NCI-H2227 treated with DMSO at 0.1 percent for 48 hours (cell line): Measurements from ENCODE around the gene SHROOM1.

Experiments
- DNase-seq: peaks from one replicate; lab custom pipeline; 2025; lab: John Stamatoyannopoulos, UW

Gene SHROOM1

DNA sequence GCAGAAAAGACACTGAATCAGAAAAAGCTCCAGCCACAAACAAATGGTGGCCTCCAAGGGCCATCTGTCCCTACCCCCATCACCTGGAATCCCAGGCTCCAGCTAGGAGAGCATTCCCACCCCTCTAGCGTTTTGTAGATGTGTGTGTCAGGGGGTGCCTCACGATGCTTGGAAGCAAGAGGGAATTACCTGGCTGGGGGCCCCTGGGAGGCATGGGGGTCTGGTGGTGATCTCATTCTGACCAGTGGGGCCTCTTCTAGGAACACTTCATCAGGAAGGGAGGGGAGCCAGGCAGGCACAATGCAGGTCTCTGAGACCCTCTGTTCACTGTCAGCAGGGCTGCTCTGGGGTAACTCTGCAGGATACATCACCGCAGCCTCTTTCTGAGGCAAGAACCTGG is 6.0 kb downstream of the SHROOM1 start:
- no peak for DNase-seq

- DNase-seq: no peak
Observed at GRCh38 chr5:132823481-132824050, 6.9 kb downstream of the SHROOM1 start.

- no peak for DNase-seq
Observed at GRCh38 chr5:132822650-132823480, 7.6 kb downstream of the SHROOM1 start.

DNA sequence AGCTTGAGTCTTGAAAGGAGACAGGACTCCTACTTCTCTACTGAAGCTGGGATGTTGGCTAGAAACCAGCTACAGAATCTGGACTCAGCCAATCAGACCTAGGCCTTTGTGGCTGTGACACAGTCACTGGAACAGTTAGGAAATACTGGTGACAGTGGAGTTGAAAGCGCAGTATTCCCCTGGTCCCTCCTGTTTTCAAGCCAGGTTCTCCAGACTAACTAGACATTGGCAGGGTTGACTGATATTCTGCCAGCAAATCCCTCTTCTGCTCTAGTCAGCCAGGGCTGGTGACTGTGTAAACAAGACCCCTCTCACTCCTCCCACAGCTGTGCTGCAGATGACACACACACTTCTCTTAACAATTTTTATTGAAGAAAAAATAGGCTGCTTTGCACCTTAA is 8.7 kb downstream of the SHROOM1 start:
- DNase-seq: peak; percentile 27

DNA sequence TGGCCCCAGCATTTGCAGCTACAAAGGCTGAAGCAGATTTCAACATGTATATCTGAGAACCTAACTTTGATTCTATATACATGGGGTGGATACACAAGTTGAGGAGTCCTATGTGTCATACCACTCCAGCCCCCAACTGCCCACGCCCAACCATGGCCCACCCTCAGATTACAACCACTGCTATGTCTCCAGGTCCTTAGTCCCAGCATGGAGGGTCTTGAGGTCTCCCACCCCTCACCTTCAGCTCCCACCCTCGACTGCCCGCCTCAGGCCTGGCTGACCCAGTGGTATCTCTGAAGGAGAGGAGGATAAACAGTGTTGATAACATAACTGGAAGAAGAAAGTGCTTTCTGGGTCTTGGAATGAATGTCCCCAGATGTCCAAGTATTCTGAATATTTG is 9.1 kb downstream of the SHROOM1 start:
- DNase-seq: no peak

- peak; percentile 72 for DNase-seq
Observed at GRCh38 chr5:132820162-132820754, 10.2 kb downstream of the SHROOM1 start.

- DNase-seq: no peak
Observed at GRCh38 chr5:132819468-132819867, 11.0 kb downstream of the SHROOM1 start.

DNA sequence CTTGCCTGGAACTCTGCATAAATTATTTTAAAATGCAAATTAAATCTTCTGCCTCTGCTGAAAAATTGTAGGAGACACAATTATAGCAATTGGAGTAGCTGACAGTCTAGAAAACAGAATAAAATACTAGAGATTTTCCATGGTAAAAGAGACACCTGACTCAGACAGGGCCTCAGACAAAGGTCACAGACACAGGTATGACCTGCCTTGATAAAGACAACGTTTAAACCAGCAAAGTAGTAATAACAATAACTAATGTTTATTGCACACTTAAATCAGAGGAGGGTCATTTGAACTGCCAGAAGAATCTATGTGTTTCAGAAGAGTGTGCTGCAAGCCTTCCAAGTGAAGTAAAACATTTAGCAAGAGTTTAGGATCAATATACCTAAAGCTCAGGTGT is 13.4 kb downstream of the SHROOM1 start:
- no peak for DNase-seq

DNA sequence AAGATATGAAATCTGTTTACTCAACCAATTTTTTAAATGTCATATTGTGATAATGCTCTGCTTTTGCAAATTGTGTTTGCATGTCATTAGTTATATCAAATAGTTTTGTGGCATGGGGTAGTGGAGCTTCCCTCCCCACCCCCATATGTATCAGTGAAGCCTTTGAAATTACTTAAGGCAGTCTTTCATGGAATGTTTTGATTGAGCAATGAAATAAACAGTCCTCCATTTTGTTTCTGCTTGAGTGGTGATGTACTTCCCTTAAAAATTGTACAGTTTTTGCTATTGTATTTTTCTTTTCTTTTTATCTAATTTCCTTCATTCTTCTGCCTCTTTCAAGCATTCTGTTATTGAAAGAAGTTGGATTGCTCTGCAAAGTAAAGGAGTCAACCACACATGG is 13.9 kb downstream of the SHROOM1 start:
- no peak for DNase-seq

GRCh38 chr5:132816083-132816482 is 14.4 kb downstream of the SHROOM1 start:
- no peak for DNase-seq

DNA sequence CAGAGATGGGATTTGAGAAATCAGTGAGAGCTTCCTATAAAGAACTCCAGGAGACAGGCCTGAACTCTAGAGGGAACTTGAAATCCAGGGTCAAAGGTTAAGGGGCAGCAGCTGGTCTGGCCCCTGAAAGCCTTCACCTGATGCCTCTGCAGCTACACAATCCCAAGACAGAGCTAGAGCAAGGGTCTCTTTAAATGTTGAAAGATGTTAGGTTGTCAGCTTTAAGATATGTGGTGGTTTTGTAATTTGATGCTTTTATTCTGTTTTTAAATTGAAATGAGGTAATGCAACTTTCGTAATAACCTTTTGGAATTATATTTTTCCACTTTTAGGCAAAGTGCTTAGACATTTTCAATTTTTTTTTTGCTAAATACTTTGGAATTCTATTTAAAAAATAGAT is 15.0 kb downstream of the SHROOM1 start:
- DNase-seq: no peak

- DNase-seq: no peak
Observed at GRCh38 chr5:132814503-132815294, 15.7 kb downstream of the SHROOM1 start.

DNA sequence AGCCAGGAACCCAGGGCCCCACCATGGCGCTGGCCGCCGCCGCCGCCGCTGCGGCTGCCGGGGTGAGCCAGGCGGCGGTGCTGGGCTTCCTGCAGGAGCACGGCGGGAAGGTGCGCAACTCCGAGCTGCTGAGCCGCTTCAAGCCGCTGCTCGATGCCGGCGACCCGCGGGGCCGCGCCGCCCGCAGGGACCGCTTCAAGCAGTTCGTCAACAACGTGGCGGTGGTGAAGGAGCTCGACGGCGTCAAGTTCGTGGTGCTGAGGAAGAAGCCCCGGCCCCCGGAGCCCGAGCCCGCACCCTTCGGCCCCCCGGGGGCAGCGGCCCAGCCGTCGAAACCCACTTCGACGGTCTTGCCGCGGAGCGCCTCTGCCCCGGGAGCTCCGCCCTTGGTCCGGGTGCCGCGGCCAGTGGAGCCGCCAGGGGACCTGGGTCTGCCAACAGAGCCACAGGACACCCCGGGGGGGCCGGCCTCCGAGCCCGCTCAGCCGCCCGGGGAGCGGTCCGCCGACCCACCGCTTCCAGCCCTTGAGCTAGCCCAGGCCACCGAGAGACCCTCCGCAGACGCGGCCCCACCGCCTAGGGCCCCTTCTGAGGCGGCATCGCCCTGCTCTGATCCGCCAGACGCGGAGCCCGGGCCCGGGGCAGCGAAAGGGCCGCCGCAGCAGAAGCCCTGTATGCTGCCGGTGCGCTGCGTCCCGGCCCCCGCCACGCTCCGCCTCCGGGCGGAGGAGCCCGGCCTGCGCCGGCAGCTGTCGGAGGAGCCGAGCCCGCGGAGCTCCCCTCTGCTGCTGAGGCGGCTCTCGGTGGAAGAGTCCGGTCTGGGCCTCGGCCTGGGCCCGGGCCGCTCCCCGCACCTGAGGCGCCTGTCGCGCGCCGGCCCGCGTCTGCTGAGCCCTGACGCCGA is 16.6 kb downstream of the SHROOM1 start:
- no peak for DNase-seq

GRCh38 chr5:132812781-132813598 is 17.5 kb downstream of the SHROOM1 start, which contains the start of gene SOWAHA:
Gene SOWAHA (plus strand): TSS chr5:132813302. CDS start chr5:132813622, 320 bp downstream.
- DNase-seq: peak; percentile 65

DNA sequence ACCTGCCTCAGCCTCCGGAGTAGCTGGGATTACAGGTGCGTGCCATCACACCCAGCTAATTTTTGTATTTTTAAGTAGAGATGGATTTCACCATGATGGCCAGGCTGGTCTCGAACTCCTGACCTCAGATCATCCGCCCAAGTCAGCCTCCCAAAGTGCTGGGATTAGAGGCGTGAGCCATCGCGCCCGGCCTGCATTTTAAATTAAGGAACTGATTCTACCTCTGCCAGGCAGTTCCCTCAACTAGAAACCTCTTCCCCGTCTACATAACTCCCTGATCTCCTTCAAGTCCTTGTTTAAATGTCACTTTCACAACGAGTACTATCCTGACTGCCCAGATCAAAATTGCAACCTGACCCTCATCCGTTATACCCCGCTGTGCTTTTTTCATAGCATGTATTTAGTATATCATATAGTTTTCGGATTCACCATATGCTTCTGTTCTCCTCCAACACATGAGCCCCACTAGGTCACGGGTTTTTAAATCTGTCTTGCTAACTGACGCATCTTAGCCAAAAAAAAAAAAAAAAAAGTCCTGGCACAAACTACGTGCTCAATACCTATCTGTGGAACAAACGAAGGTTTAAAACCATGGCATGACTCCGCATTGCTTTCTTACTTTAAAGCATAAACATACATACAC is 18.2 kb downstream of the SHROOM1 start:
- DNase-seq: peak; percentile 65

DNA sequence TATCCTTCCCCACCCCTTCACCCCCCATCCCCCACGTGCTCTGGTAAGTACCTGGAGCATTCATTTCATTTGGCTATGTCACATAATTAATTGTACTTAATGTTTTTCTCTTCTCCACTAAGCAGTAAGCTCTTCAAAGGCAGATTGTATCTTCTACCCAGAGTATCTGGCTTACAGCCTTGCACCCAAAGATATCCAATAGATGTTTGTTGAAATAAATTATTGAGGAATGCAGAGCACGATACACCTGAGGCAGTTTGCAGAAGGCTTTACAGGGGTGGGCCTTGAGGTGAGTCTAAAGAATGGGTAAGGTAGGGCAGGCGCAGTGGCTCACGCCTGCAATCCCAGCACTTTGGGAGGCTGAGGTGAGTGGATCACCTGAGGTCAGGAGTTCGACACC is 19.8 kb downstream of the SHROOM1 start:
- no peak for DNase-seq

DNA sequence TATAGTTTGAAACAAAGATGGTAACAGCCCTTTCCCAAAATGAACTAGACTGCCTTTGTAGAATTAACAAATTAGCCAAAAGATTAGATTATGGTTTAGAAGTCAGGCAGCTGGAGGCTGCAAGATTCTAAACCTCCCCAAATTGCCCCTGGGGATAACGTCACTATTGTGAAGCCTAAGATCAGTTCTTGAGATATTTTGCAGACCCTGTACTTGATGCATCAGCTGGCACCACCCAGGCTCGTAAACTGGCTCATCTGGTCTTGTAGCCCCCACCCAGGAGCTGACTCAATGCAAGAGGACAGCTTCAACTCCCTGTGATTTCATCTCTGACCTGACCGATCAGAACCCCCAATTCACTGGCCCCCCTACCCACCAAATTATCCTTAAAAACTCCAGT is 21.6 kb downstream of the SHROOM1 start:
- no peak for DNase-seq

DNA sequence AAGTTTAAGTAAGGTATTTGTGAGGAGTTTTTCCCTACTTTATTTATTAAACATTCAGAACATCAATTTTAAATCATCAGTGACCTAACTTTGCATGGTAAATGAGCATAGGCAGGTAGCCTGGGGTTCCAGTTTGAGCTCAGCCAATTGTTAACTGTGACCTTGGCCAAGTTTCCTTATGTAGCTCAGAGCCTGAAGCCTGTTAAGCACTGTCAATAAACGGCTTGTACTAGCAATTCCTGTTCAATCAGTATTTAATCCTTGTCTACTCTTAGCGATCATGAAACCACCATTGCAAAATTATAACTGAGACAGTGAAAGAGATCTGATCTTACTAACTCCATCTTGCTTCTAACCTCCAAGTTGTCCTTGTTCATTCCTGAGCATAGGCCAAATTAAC is 22.0 kb downstream of the SHROOM1 start:
- DNase-seq: no peak

GRCh38 chr5:132807163-132807838 is 23.1 kb downstream of the SHROOM1 start:
- DNase-seq: peak; percentile 3
